GM19328 (cell line): ENCODE measurements around the gene SUMO2.

ENCODE experiments used
- ATAC-seq: cut with Tn5 transposase; IDR thresholded peaks from one replicate; pipeline ENCODE4 v1.9.1; 2021; ENCODE audit warnings: mild to moderate bottlenecking, moderate library complexity; ENCODE audit not compliant: unreplicated experiment

SUMO2 gene

GRCh38 chr17:75124819-75125162 lies 58.0 kb downstream of the SUMO2 start:
- no peak for ATAC-seq

DNA sequence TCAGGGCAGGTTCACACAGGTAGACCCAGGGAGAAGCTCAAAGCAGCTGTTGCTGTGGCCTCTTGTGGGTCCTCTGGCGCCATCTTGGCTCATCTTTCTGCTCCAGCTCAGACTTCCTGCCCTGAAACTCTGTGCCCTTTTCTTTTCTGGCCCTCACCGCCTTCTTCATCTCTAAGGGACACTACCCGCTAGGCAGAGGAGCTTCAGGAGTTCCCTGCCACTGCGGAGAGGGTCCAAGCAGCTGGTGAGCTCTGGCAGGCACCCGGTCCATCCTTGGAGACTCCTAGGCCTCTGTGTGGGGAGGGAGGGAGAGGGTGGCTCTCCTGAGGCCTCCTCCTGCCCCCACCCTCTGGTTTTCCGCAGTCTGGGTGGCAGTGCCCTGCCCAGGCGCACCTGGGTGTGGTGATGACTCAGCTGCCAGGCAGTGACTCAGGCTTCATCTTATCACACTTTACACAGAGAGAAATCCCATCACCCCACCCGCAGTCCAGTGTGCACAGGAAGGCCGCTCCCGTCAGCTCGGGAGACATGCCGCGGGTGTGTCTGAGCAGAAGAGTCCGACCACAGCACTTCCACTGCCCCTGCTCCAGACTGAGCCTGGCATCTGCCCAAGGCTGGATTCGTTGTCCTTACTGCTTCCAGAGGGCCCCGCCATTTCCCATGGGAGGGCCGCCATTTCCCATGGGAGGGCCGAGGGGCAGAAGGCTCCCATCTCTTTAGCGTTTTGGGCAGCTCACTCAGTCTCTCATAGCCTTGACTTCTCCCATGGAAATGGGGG lies 58.5 kb downstream of the SUMO2 start:
- no peak for ATAC-seq

DNA sequence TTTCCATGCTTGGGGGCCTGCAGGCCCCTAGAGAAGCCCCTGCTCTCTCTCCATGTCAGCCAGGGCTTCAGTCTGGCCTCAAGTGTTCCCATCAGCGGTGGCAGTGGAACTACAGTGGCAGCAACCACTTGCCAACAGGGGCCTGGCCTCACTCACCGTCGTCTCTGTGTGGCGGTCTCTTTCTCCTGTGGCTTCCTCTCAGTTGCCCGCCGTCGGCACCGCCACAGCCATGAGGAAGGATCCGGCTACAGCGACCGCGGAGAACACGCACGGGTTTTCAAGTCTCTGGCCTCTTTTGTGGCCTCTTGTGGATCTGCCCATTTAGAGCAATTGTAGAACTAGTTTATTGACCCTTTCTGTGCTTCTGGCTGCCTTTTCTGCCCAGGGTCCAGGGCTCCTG lies 64.5 kb downstream of the SUMO2 start:
- no peak for ATAC-seq

DNA sequence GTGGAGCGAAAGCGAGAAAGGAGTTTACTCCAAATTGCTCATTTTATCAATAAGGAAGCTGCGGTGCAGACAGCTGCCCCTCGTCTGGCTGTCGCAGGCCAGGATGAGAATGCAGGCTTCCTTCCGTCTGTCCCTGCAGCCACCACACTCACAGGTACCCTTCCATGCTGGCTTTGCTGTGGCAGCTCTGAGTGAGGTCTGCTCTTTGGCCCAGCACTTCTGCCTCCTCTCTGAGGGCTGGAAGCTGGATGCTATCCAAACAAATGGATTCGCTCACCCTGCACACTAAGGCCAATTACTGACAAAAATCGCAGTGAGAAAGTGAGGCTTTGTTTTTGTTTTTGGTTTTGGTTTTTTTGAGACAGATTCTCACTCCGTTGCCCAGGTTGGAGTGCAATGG lies 66.0 kb downstream of the SUMO2 start:
- ATAC-seq, result no peak
